IMR-90 (cell line): ENCODE results near the gene IL21R. TPM values are rescaled to one million over a fixed set of nuclear protein-coding genes. Genes with fewer than 3 reads are reported as not detected.

Source experiments
- ATAC-seq: fragments of 200-7000 bp; cut with Tn5 transposase; 2 replicates; pipeline ENCODE4 v1.9.1; 2020; ENCODE audit warnings: low read depth, mild to moderate bottlenecking, moderate library complexity
- BruUV-seq: library from RNA; stranded (reverse); fragments of 400-500 nt; replicated peaks from 2 replicates; lab custom pipeline; 2021; lab: Mats Ljungman, UMichigan
- CTCF ChIA-PET: fragments of 300-600 bp; formaldehyde crosslinking; extraction: SDS; loops from one replicate; lab custom pipeline; 2021; ENCODE audit warnings: antibody characterized with exemption; lab: Yijun Ruan, JAX
- POLR2A ChIA-PET: fragments of 300-600 bp; sonication (Branson Sonifier 250); formaldehyde crosslinking; loops from one replicate; lab custom pipeline; 2022; ENCODE audit warnings: antibody characterized with exemption; ENCODE audit not compliant: unreplicated experiment; lab: Charles Lee
- DNase-seq: peaks from one replicate; pipeline ENCODE4 v3.0.0; 2013
- H2AFZ ChIP-seq: replicated peaks from 2 replicates; pipeline ENCODE3; 2013; ENCODE audit warnings: low read length, mild to moderate bottlenecking; ENCODE audit not compliant: poor library complexity
- H2AK5ac ChIP-seq: 2 replicates; pipeline ENCODE4 v1.6.1; 2013; ENCODE audit warnings: low read depth, low read length, inconsistent platforms
- H2AK9ac ChIP-seq: replicated peaks from 2 replicates; pipeline ENCODE3; 2013; ENCODE audit warnings: mild to moderate bottlenecking, low read depth, low read length, moderate library complexity; ENCODE audit not compliant: poor library complexity
- H2BK120ac ChIP-seq: 2 replicates; pipeline ENCODE4 v1.6.1; 2013; ENCODE audit warnings: low read depth, low read length, inconsistent platforms
- H2BK15ac ChIP-seq: 3 replicates; pipeline ENCODE4 v1.6.1; 2013; ENCODE audit warnings: low read depth, low read length, inconsistent platforms
- H2BK20ac ChIP-seq: 2 replicates; pipeline ENCODE4 v1.6.1; 2013; ENCODE audit warnings: low read depth, mild to moderate bottlenecking, inconsistent platforms, low read length, moderate library complexity
- H2BK5ac ChIP-seq: 2 replicates; pipeline ENCODE4 v1.6.1; 2013; ENCODE audit warnings: mild to moderate bottlenecking, low read depth, low read length, inconsistent platforms; ENCODE audit not compliant: poor library complexity, severe bottlenecking
- H3K14ac ChIP-seq: replicated peaks from 2 replicates; pipeline ENCODE4 v1.6.1; 2013; ENCODE audit warnings: low read depth, low read length, inconsistent platforms
- H3K18ac ChIP-seq: 2 replicates; pipeline ENCODE4 v1.6.1; 2013; ENCODE audit warnings: low read depth, low read length, control low read depth
- H3K23ac ChIP-seq: 2 replicates; pipeline ENCODE4 v1.6.1; 2013; ENCODE audit warnings: low read depth, low read length, inconsistent platforms
- H3K27ac ChIP-seq: 2 replicates; pipeline ENCODE4 v1.5.1; 2013; ENCODE audit warnings: mild to moderate bottlenecking, control low read depth, low read length; ENCODE audit not compliant: insufficient read depth
- H3K27me3 ChIP-seq: 2 replicates; pipeline ENCODE4 v1.6.1; 2013; ENCODE audit warnings: low read length; ENCODE audit not compliant: control insufficient read depth, insufficient read depth
- H3K36me3 ChIP-seq: 2 replicates; pipeline ENCODE4 v1.6.1; 2013; ENCODE audit warnings: low read length, mixed read lengths; ENCODE audit not compliant: control insufficient read depth, insufficient read depth
- H3K4ac ChIP-seq: 2 replicates; pipeline ENCODE4 v1.6.1; 2013; ENCODE audit warnings: low read depth, low read length, inconsistent platforms
- H3K4me1 ChIP-seq: 2 replicates; pipeline ENCODE4 v1.6.1; 2013; ENCODE audit warnings: low read length, mixed read lengths; ENCODE audit not compliant: control insufficient read depth, insufficient read depth
- H3K4me2 ChIP-seq: 2 replicates; pipeline ENCODE4 v1.6.1; 2013; ENCODE audit warnings: low read depth, mild to moderate bottlenecking, control low read depth, low read length, moderate library complexity
- H3K4me3 ChIP-seq: 2 replicates; pipeline ENCODE4 v1.5.1; 2013; ENCODE audit warnings: low read depth, mild to moderate bottlenecking, control low read depth, low read length, moderate library complexity; ENCODE audit not compliant: insufficient read depth
- H3K56ac ChIP-seq: 2 replicates; pipeline ENCODE4 v1.6.1; 2013; ENCODE audit warnings: low read length, inconsistent platforms; ENCODE audit not compliant: insufficient read depth; ENCODE audit errors: extremely low read depth
- H3K79me1 ChIP-seq, 2 experiments: 2 replicates each; pipeline ENCODE4 v1.6.1; 2013; ENCODE audit warnings: low read length in 2 of 2, inconsistent platforms in 1 of 2, low read depth in 1 of 2
- H3K9ac ChIP-seq: 2 replicates; pipeline ENCODE4 v1.6.1; 2013; ENCODE audit warnings: low read depth, low read length, control low read depth
- H3K9me1 ChIP-seq: 2 replicates; pipeline ENCODE4 v1.6.1; 2013; ENCODE audit warnings: low read length, inconsistent platforms; ENCODE audit not compliant: insufficient read depth
- H3K9me3 ChIP-seq: 2 replicates; pipeline ENCODE4 v1.6.1; 2013; ENCODE audit warnings: low read length; ENCODE audit not compliant: control insufficient read depth, insufficient read depth
- H4K20me1 ChIP-seq: 2 replicates; pipeline ENCODE4 v1.6.1; 2013; ENCODE audit warnings: low read length, inconsistent platforms; ENCODE audit not compliant: insufficient read depth
- H4K5ac ChIP-seq: 2 replicates; pipeline ENCODE4 v1.6.1; 2013; ENCODE audit warnings: mild to moderate bottlenecking, low read depth, low read length, control low read depth
- H4K8ac ChIP-seq, 2 experiments: 2 replicates each; pipeline ENCODE4 v1.6.1; 2013; ENCODE audit warnings: low read depth in 2 of 2, low read length in 2 of 2, control low read depth in 1 of 2, inconsistent platforms in 1 of 2
- H4K91ac ChIP-seq: 2 replicates; pipeline ENCODE4 v1.6.1; 2013; ENCODE audit warnings: low read depth, low read length, inconsistent platforms; ENCODE audit not compliant: insufficient read depth
- BHLHE40 ChIP-seq: fragments of 150-350 bp; IDR thresholded peaks from 2 replicates; pipeline ENCODE4 v1.6.1; 2016; ENCODE audit warnings: mild to moderate bottlenecking, low read depth, low read length
- CEBPB ChIP-seq: IDR thresholded peaks from 2 replicates; pipeline ENCODE4 v1.6.1; 2012; ENCODE audit warnings: low read depth, low read length, improper control_type of control experiment
- CHD1 ChIP-seq: IDR thresholded peaks from 2 replicates; pipeline ENCODE4 v1.6.1; 2012; ENCODE audit warnings: low read depth, low read length, improper control_type of control experiment
- CTCF ChIP-seq: conservative IDR thresholded peaks from 2 replicates; pipeline ENCODE4 v1.5.1; 2012; ENCODE audit warnings: mild to moderate bottlenecking, low read depth, low read length, improper control_type of control experiment
- ELK1 ChIP-seq: fragments of 150-350 bp; IDR thresholded peaks from 2 replicates; pipeline ENCODE4 v1.6.1; 2016; ENCODE audit warnings: low read depth, mild to moderate bottlenecking, low read length, moderate library complexity, borderline replicate concordance
- MAFK ChIP-seq: IDR thresholded peaks from 2 replicates; pipeline ENCODE4 v1.6.1; 2012; ENCODE audit warnings: low read depth, low read length, improper control_type of control experiment
- MAZ ChIP-seq: IDR thresholded peaks from 2 replicates; pipeline ENCODE4 v1.6.1; 2012; ENCODE audit warnings: low read depth, mild to moderate bottlenecking, low read length, improper control_type of control experiment, moderate library complexity, borderline replicate concordance
- MXI1 ChIP-seq: IDR thresholded peaks from 2 replicates; pipeline ENCODE4 v1.6.1; 2012; ENCODE audit warnings: low read depth, mild to moderate bottlenecking, low read length, moderate library complexity, borderline replicate concordance
- NFE2L2 ChIP-seq: fragments of 150-350 bp; IDR thresholded peaks from 2 replicates; pipeline ENCODE4 v1.6.1; 2016; ENCODE audit warnings: low read depth, mild to moderate bottlenecking, low read length
- POLR2A ChIP-seq: IDR thresholded peaks from 2 replicates; pipeline ENCODE4 v1.6.1; 2012; ENCODE audit warnings: mild to moderate bottlenecking, low read depth, low read length
- RAD21 ChIP-seq: IDR thresholded peaks from 2 replicates; pipeline ENCODE4 v1.6.1; 2012; ENCODE audit warnings: low read length, improper control_type of control experiment
- RCOR1 ChIP-seq: IDR thresholded peaks from 2 replicates; pipeline ENCODE4 v1.6.1; 2012; ENCODE audit warnings: mild to moderate bottlenecking, low read length, improper control_type of control experiment; ENCODE audit not compliant: insufficient replicate concordance
- RFX5 ChIP-seq: IDR thresholded peaks from 2 replicates; pipeline ENCODE4 v1.8.0; 2012; ENCODE audit warnings: low read depth, mild to moderate bottlenecking, low read length, moderate library complexity
- SMC3 ChIP-seq: fragments of 150-350 bp; IDR thresholded peaks from 2 replicates; pipeline ENCODE4 v1.6.1; 2016; ENCODE audit warnings: low read depth, mild to moderate bottlenecking, antibody characterized with exemption, low read length, moderate library complexity
- USF2 ChIP-seq: fragments of 150-350 bp; IDR thresholded peaks from 2 replicates; pipeline ENCODE4 v1.6.1; 2017; ENCODE audit warnings: mild to moderate bottlenecking, antibody characterized with exemption, low read length, low read depth
- WGBS, 2 experiments: methylation state at CpG; one replicate each; pipeline versions ENCODE4 v1.1.5 to v1.1.7; 2013; ENCODE audit warnings: missing lambda C conversion rate in 2 of 2; ENCODE audit not compliant: insufficient read length in 1 of 2; ENCODE audit errors: extremely low coverage in 2 of 2; 5-methylcytosine and 5-hydroxymethylcytosine counted together
- dilution Hi-C: fragments of 300-500 bp; cut with HindIII; formaldehyde crosslinking; loops from one replicate; pipeline ENCODE4 v1.14.3; 2018; ENCODE audit warnings: low sequenced_read_pairs; ENCODE audit not compliant: unreplicated experiment
- in situ Hi-C: fragments of 300-500 bp; cut with MboI; formaldehyde crosslinking; loops from 3 replicates; pipeline ENCODE4 v1.14.3; 2019; ENCODE audit warnings: low sequenced_read_pairs, inconsistent platforms, mixed read lengths
- intact Hi-C: fragments of 100-400 bp; cut with micrococcal nuclease; formaldehyde crosslinking; loops from 2 replicates; pipeline ENCODE4 v1.10.0; 2022
- polyA plus RNA-seq, 3 experiments: library from polyadenylated mRNA; depleted of rRNA; stranded (reverse); fragments of >200 nt; gene quantifications; 2 replicates each; pipeline ENCODE4 v1.2.3, GENCODE V29; 2012; ENCODE audit warnings: low replicate concordance in 1 of 3
- total RNA-seq: library from RNA; depleted of rRNA; stranded (reverse); fragments of >200 nt; gene quantifications from 2 replicates; pipeline ENCODE4 v1.2.3, GENCODE V29; 2012

Gene IL21R
- total and polyA plus RNA-seq, 2 of the 4 experiments (the other 2 are of a cell fraction) = 0.72 to 0.97 TPM

GRCh38 chr16:27498031-27498825 lies 96.3 kb downstream of the IL21R start:
- H3K18ac ChIP-seq = no peak overlapping the region
- no peak overlapping the region for H3K27ac ChIP-seq
- H4K5ac ChIP-seq = no peak overlapping the region
- H3K4me2 ChIP-seq = no peak overlapping the region
- H3K9ac ChIP-seq = no peak overlapping the region
- H2AK5ac ChIP-seq = no peak overlapping the region
- in situ Hi-C loops (no loop called here), dilution Hi-C loops (no loop called here), intact Hi-C loops (no loop called here)
- no peaks in the 10 kb centered on the region for H4K20me1 ChIP-seq
- ChIA-PET CTCF (no interaction called here), POLR2A (no interaction called here)
- no peak overlapping the region for H3K4ac ChIP-seq
- BruUV-seq = no TSS peak
- no peak overlapping the region for H3K23ac ChIP-seq
- no peak overlapping the region for H3K14ac ChIP-seq
- DNase-seq = peak; percentile 16
- H3K56ac ChIP-seq = no peak overlapping the region
- no peak overlapping the region for H2BK5ac ChIP-seq
- H3K9me3 ChIP-seq = no peaks in the 10 kb centered on the region
- H3K9me1 ChIP-seq = peaks cover 16% of the 10 kb centered on the region
- peaks cover 4 to 12% of the 10 kb centered on the region in 2 experiments; a peak in 1 of 4 replicates for H3K79me1 ChIP-seq
- no peak overlapping the region for H2AK9ac ChIP-seq
- H4K91ac ChIP-seq = no peak overlapping the region
- no peaks in the 10 kb centered on the region for H3K27me3 ChIP-seq
- no peak; the same call in 1 of the 2 replicates for ATAC-seq
- no peak overlapping the region for H2AFZ ChIP-seq
- H3K4me3 ChIP-seq = no peak overlapping the region
- H3K36me3 ChIP-seq = peaks cover 77% of the 10 kb centered on the region
- peaks cover 10% of the 10 kb centered on the region for H3K4me1 ChIP-seq
- H4K8ac ChIP-seq = no peak overlapping the region
- H2BK15ac ChIP-seq = no peak overlapping the region
- H2BK20ac ChIP-seq = no peak overlapping the region
- 80% methylated on average over 1 of the region's 9 CpGs; no CpG with 5 or more reads in 1 of the 2 experiments for WGBS, 2 experiments
- H2BK120ac ChIP-seq = no peak overlapping the region
- TF ChIP-seq CEBPB (no peak), ELK1 (no peak), RFX5 (no peak), CTCF (no peak), SMC3 (no peak), BHLHE40 (no peak), POLR2A (no peak), MXI1 (no peak), USF2 (no peak), RAD21 (no peak), NFE2L2 (no peak), MAZ (no peak), CHD1 (no peak), RCOR1 (no peak), MAFK (no peak)
